Fibroblast of lung (primary cell): Measurements from ENCODE around the gene CLCN4.

Experiments used
- EZH2 ChIP-seq: IDR thresholded peaks from 2 replicates; pipeline ENCODE4 v1.5.1; 2012; ENCODE audit warnings: low read length, control low read depth, mild to moderate bottlenecking; ENCODE audit errors: missing control alignments
- TF ChIP-seq, protein P1 (sequence below), 2 donors: IDR thresholded peaks in 1 of 2; conservative IDR thresholded peaks in 1 of 2; 1 replicate in 1 of 2; 2 replicates in 1 of 2; pipeline ENCODE4 v1.5.1; 2011 to 2012; ENCODE audit warnings: low read length in 2 of 2, control low read depth in 1 of 2, inconsistent platforms in 1 of 2, low read depth in 1 of 2, mild to moderate bottlenecking in 1 of 2

DNA sequence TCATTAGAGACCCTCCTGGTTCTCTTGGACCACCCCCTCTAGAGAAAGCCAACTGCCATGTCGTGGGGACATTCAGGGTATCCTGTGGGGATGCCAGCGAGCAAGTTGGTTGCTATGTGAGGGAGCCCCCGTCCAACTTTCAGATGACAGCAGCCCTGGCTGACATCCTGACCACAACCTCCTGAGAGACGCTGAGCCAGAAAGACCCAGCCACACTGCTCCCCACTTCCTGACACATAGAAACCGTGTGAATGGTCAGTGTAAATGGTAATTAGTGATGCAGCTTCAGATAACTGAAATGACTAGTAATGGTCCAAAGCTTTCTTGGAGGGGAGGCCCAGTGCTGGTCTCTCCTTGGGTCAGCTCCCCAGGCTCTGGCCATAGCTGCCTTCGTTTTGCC lies 10.8 kb downstream of the CLCN4 start:
- TF ChIP-seq, protein P1, sequence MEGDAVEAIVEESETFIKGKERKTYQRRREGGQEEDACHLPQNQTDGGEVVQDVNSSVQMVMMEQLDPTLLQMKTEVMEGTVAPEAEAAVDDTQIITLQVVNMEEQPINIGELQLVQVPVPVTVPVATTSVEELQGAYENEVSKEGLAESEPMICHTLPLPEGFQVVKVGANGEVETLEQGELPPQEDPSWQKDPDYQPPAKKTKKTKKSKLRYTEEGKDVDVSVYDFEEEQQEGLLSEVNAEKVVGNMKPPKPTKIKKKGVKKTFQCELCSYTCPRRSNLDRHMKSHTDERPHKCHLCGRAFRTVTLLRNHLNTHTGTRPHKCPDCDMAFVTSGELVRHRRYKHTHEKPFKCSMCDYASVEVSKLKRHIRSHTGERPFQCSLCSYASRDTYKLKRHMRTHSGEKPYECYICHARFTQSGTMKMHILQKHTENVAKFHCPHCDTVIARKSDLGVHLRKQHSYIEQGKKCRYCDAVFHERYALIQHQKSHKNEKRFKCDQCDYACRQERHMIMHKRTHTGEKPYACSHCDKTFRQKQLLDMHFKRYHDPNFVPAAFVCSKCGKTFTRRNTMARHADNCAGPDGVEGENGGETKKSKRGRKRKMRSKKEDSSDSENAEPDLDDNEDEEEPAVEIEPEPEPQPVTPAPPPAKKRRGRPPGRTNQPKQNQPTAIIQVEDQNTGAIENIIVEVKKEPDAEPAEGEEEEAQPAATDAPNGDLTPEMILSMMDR (conservative IDR thresholded peaks at IDR 0.05 in 1 of 2, IDR thresholded peaks at IDR 0.05 in 1 of 2; ENCODE audit: low read depth in 1 of 2, low read length in 2 of 2), result no peak
- no peak for TF ChIP-seq EZH2
